Heart right ventricle (tissue), 16 donors: ENCODE results near the gene FHL3. TPM values are rescaled to one million over a fixed set of nuclear protein-coding genes. Genes with fewer than 3 reads are reported as not detected.

Experiments used
- ATAC-seq, 8 donors: fragments of 200-7000 bp; cut with Tn5 transposase; one replicate each; pipeline ENCODE4 v1.9.1; 2020; ENCODE audit warnings: mild to moderate bottlenecking in 8 of 8, moderate library complexity in 8 of 8, moderate number of reproducible peaks in 1 of 8
- DNase-seq, 2 donors: peaks; one replicate each; pipeline ENCODE4 v3.0.0-alpha.2; 2020
- H3K27ac ChIP-seq, 10 donors: fragments of 200-600 bp; sonication (generic) in 2 of 10; one replicate each; pipeline versions ENCODE4 v1.5.0 to v1.8.0; 2020 to 2022; ENCODE audit warnings: mild to moderate bottlenecking in 3 of 10
- H3K27me3 ChIP-seq, 7 donors: fragments of 200-600 bp; one replicate each; pipeline ENCODE4 v1.8.0; 2021 to 2022; ENCODE audit warnings: mild to moderate bottlenecking in 2 of 7
- H3K36me3 ChIP-seq, 9 donors: fragments of 200-600 bp; sonication (generic) in 1 of 9; one replicate each; pipeline versions ENCODE4 v1.5.0 to v1.8.0; 2020 to 2022; ENCODE audit warnings: mild to moderate bottlenecking in 2 of 9
- H3K4me1 ChIP-seq, 9 donors: fragments of 200-600 bp; sonication (generic) in 1 of 9; one replicate each; pipeline versions ENCODE4 v1.5.0 to v1.8.0; 2020 to 2022; ENCODE audit warnings: mild to moderate bottlenecking in 4 of 9
- H3K4me3 ChIP-seq, 10 donors: fragments of 200-600 bp; sonication (generic) in 2 of 10; one replicate each; pipeline versions ENCODE4 v1.5.0 to v1.8.0; 2020 to 2022; ENCODE audit warnings: mild to moderate bottlenecking in 7 of 10, moderate library complexity in 2 of 10
- H3K9me3 ChIP-seq, 11 donors: fragments of 200-600 bp in 10 of 11; sonication (generic) in 2 of 11; one replicate each; pipeline versions ENCODE4 v1.5.0 to v1.8.0; 2013 to 2022; ENCODE audit warnings: mild to moderate bottlenecking in 2 of 11, control low read depth in 1 of 11, moderate library complexity in 1 of 11
- CTCF ChIP-seq, 9 donors: fragments of 200-600 bp; sonication (generic) in 2 of 9; IDR thresholded peaks; one replicate each; pipeline versions ENCODE4 v1.5.0 to v1.8.0; 2021 to 2022; ENCODE audit warnings: antibody characterized with exemption in 9 of 9, mild to moderate bottlenecking in 5 of 9, moderate library complexity in 1 of 9
- WGBS, 2 donors: extraction: QIAGEN DNeasy Blood & Tissue Kit; methylation state at CpG; one replicate each; pipeline ENCODE4 v1.1.7; 2013; ENCODE audit warnings: inconsistent platforms in 1 of 2; 5-methylcytosine and 5-hydroxymethylcytosine counted together
- intact Hi-C, 10 donors: fragments of 100-400 bp; cut with DNase I; formaldehyde crosslinking; loops; one replicate each; pipeline versions ENCODE4 v1.11.1 to v1.14.2; 2022
- polyA plus RNA-seq, 2 donors: library from polyadenylated mRNA; stranded (reverse); fragments of 200-250 nt; gene quantifications; one replicate each; pipeline ENCODE4 v1.2.3, GENCODE V29; 2013
- total RNA-seq, 10 donors: library from RNA; stranded (reverse); fragmentation: NEBNext Ultra II Directional in 3 of 10; extraction: Animal tissue kit (Norgen Biotek cat#: 25700) in 3 of 10; gene quantifications; one replicate each; pipeline versions ENCODE4 v1.2.1 to v1.2.4, GENCODE V29; 2021 to 2023
- donor health status: Arrhythmogenic right ventricular cardiomyopathy.
- donor health status: ischemic (EF 13 %, LVEDD 7.1; RV severe dilation, severe dysfunction).
- donor health status: healthy with polysubstance abuse.
- donor health status: DM: no; HTN: yes; CAD: no.
- donor health status: DM: no; HTN: no; CAD: no.
- donor health status: ischemic (EF 25% LVEDD 6.9; RV normal size, moderate dysfunction).
- donor health status: ischemic (EF 25% LVEDD 5.7; RV mildly dilated, moderate dysfunction).
- donor health status: healthy.
- donor health status: DM: yes; HTN: yes; CAD: no.
- donor health status: Ischemic cardiomyopathy.
- donor health status: ischemic (EF 35%, LVEDD 5.7; RV mildly dilated, moderate dysfunction).
- donor health status: nonischemic (EF 11% LVEDD 7.7; RV severe dilation, severe dysfunction).
- donor health status: DM: yes; HTN: yes; CAD: no.
- donor health status: PGD.
- donor health status: ischemic (EF 29% LVEDD 5.4; RV normal size, mild dysfunction).
- donor health status: nonischemic (EF 23%, LVEDD 6.1; RV moderate dilation, normal function).

The FHL3 gene
- total and polyA plus RNA-seq, 12 donors: 5.8 to 23.8 (median 9.1) TPM

DNA sequence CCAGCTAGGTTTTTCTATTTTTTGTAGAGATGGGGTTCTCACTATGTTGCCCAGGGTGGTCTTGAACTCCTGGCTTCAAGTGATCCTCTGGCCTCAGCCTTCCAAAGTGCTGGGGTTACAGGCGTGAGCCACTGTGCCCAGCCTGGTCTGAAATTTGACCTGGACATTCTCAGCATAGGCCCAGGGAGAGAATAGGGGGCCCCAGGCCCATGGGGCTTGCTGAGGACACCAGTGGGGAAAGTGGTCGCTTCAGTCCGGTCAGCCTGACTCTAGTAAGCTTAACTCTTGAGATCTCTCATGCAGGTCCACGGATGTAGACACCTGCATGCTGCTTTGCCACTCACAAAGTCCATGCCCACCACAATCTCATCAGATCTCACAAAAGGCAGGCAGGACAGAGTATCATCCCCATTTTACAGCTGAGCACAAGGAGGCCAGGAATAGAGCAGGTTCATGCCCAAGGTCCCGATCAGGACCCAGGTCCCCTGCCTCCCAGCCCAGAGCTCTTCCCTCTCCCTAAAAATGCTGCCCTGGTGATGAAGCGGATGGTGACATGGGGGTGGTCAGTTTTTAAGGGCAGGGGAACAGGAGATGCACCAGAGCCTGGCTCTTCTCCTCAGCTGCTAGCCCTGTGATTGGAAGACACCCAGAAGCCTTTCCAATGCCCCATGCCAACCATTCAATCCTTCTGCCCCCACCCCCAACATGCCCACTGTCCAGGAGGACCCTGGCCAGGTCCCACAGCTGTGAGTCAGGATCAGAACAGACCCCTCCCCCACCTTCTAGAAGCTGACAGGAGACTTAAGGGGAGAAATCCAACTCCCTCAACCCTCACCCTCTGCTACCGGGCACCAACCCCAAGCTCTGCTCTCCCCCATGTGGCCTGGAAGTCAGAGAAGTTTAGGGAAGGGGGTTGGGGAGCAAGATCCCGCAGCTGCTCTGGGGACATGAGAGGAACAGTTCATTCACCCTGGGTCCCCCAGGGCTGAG, 1.8 kb downstream of the FHL3 start:
- peaks cover 34 to 73% (median 60%) of the 10 kb centered on the region in 9 donors for H3K4me1 ChIP-seq
- no peak for DNase-seq
- no peaks in the 10 kb centered on the region for H3K27me3 ChIP-seq
- peaks cover 0 to 8% (median 3%) of the 10 kb centered on the region in 9 donors for H3K36me3 ChIP-seq
- peak overlapping the region; percentile 46 to 97 (median 90) for H3K27ac ChIP-seq
- H3K9me3 ChIP-seq: no peaks in the 10 kb centered on the region
- WGBS, 2 donors: 66 to 71% methylated on average over 8 of the region's 8 CpGs
- TF ChIP-seq CTCF (IDR thresholded peaks at IDR 0.05): no peak
- ATAC-seq: no peak
- intact Hi-C loops: no loop called here
- peak overlapping the region; percentile 51 to 89 (median 70) for H3K4me3 ChIP-seq

DNA sequence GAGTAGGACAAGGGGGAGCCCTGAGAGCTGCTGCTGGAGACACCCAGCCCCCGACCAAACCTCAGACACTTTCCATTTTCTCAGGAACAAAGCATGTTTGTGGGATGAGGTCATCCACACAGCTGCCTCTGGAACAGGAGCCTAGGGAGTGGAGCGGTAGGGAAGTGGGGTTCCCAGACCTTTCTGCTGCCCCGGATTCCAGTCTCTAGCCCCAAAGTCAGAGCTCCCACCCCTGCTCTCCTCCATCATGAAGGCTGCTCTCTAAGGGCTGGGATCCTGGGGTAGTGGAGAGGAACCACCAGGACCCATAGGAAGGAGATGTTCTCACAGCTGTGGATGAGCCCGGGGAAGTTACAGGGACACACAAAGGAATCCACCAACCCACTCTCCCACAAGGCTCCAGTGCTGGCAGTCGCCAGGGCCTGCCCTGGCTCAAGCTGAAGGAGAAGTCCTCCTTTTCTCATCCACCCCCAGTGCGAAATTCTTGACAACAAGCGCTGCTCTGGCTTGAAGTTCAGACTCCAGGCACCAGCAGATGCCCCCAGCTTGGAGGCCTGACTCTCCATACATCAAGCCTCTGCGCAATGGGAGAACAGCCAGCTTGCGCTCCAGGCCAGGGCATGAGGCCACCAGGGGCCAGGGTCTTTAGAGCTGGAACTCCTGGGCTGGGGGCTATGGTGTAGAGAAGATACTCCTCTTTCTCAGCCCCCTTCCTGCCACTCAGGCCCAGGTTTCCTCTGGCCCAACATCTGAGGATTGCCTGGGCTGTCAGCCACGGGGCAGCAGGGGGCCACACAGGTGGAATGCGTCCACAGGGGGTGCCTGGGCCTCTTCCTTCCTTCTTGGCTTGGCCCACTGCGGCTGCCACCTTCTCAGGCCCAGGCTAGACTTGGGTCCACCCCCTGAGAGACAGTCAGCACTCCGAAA, 4.5 kb downstream of the FHL3 start:
- Histone ChIP-seq H3K4me3 (peak overlapping the region in 7 of 10 donors; percentile 1 to 36 (median 27)), H3K36me3 (peaks cover 0 to 27% (median 12%) of the 10 kb centered on the region in 9 donors), H3K27ac (peak overlapping the region; percentile 77 to 97 (median 94)), H3K4me1 (peaks cover 45 to 93% (median 78%) of the 10 kb centered on the region in 9 donors), H3K27me3 (no peaks in the 10 kb centered on the region), H3K9me3 (no peaks in the 10 kb centered on the region)
- intact Hi-C loops: no loop called here
- no peak for TF ChIP-seq CTCF (IDR thresholded peaks at IDR 0.05)
- ATAC-seq (peak in 7 of 8 donors; percentile 5 to 45 (median 22)), DNase-seq (peak in 1 of 2 donors; percentile 57)
- WGBS, 2 donors: 45 to 60% methylated on average over 13 of the region's 13 CpGs

- Histone ChIP-seq H3K27me3 (no peaks in the 10 kb centered on the region), H3K27ac (peak overlapping the region; percentile 77 to 97 (median 94)), H3K36me3 (peaks cover 0 to 28% (median 12%) of the 10 kb centered on the region in 9 donors), H3K4me1 (peaks cover 45 to 97% (median 84%) of the 10 kb centered on the region in 9 donors), H3K4me3 (peak overlapping the region in 7 of 10 donors; percentile 1 to 36 (median 26)), H3K9me3 (no peaks in the 10 kb centered on the region)
- ATAC-seq (no peak), DNase-seq (no peak)
- no peak for TF ChIP-seq CTCF (IDR thresholded peaks at IDR 0.05)
- intact Hi-C loops: no loop called here
- 50 to 52% methylated on average over 2 of the region's 2 CpGs for WGBS, 2 donors
Measured at GRCh38 chr1:38000233-38000528, 5.1 kb downstream of the FHL3 start.
